IMR-90 (cell line): Measurements from ENCODE around the gene SMIM26.

Experiments
- BHLHE40 ChIP-seq: fragments of 150-350 bp; IDR thresholded peaks from 2 replicates; pipeline ENCODE4 v1.6.1; 2016; ENCODE audit warnings: mild to moderate bottlenecking, low read depth, low read length
- CEBPB ChIP-seq: IDR thresholded peaks from 2 replicates; pipeline ENCODE4 v1.6.1; 2012; ENCODE audit warnings: low read depth, low read length, improper control_type of control experiment
- FOS ChIP-seq: fragments of 150-350 bp; IDR thresholded peaks from 2 replicates; pipeline ENCODE4 v1.6.1; 2016; ENCODE audit warnings: low read depth, low read length
- MAFK ChIP-seq: IDR thresholded peaks from 2 replicates; pipeline ENCODE4 v1.6.1; 2012; ENCODE audit warnings: low read depth, low read length, improper control_type of control experiment
- MXI1 ChIP-seq: IDR thresholded peaks from 2 replicates; pipeline ENCODE4 v1.6.1; 2012; ENCODE audit warnings: low read depth, mild to moderate bottlenecking, low read length, moderate library complexity, borderline replicate concordance
- POLR2A ChIP-seq: IDR thresholded peaks from 2 replicates; pipeline ENCODE4 v1.6.1; 2012; ENCODE audit warnings: mild to moderate bottlenecking, low read depth, low read length
- RAD21 ChIP-seq: IDR thresholded peaks from 2 replicates; pipeline ENCODE4 v1.6.1; 2012; ENCODE audit warnings: low read length, improper control_type of control experiment
- RCOR1 ChIP-seq: IDR thresholded peaks from 2 replicates; pipeline ENCODE4 v1.6.1; 2012; ENCODE audit warnings: mild to moderate bottlenecking, low read length, improper control_type of control experiment; ENCODE audit not compliant: insufficient replicate concordance
- RFX5 ChIP-seq: IDR thresholded peaks from 2 replicates; pipeline ENCODE4 v1.8.0; 2012; ENCODE audit warnings: low read depth, mild to moderate bottlenecking, low read length, moderate library complexity
- SMC3 ChIP-seq: fragments of 150-350 bp; IDR thresholded peaks from 2 replicates; pipeline ENCODE4 v1.6.1; 2016; ENCODE audit warnings: low read depth, mild to moderate bottlenecking, antibody characterized with exemption, low read length, moderate library complexity
- TF ChIP-seq, protein P1 (sequence below): conservative IDR thresholded peaks from 2 replicates; pipeline ENCODE4 v1.5.1; 2012; ENCODE audit warnings: mild to moderate bottlenecking, low read depth, low read length, improper control_type of control experiment
- TF ChIP-seq, protein P2 (sequence below): fragments of 150-350 bp; IDR thresholded peaks from 2 replicates; pipeline ENCODE4 v1.6.1; 2016; ENCODE audit warnings: low read depth, mild to moderate bottlenecking, low read length, moderate library complexity, borderline replicate concordance
- TF ChIP-seq, protein P3 (sequence below): fragments of 150-350 bp; IDR thresholded peaks from 2 replicates; pipeline ENCODE4 v1.6.1; 2017; ENCODE audit warnings: mild to moderate bottlenecking, antibody characterized with exemption, low read length, low read depth

DNA sequence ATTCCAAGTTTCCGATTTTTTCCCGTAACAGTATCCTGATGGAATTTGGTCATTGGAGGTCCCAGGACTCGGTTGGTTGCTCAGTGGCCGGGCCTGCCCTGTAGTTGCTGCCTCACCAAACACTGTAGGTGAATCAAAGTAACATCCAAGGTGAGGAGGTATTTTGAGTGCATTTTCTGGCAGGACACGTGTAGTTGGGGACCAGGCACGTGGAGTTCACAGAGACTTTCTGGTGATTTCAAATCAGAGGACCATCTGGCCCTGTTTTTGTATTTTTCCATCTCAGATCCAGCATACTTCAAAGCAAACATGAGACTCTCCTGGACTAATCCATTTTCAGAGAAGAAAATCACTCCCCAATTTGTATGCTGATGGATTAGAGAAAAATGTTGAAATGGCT lies 10.7 kb downstream of the SMIM26 start:
- TF ChIP-seq MAFK (no peak), POLR2A (no peak), RCOR1 (no peak), CEBPB (no peak), BHLHE40 (no peak), SMC3 (no peak), RAD21 (no peak), RFX5 (no peak), FOS (no peak), MXI1 (no peak)
- TF ChIP-seq, protein P1, sequence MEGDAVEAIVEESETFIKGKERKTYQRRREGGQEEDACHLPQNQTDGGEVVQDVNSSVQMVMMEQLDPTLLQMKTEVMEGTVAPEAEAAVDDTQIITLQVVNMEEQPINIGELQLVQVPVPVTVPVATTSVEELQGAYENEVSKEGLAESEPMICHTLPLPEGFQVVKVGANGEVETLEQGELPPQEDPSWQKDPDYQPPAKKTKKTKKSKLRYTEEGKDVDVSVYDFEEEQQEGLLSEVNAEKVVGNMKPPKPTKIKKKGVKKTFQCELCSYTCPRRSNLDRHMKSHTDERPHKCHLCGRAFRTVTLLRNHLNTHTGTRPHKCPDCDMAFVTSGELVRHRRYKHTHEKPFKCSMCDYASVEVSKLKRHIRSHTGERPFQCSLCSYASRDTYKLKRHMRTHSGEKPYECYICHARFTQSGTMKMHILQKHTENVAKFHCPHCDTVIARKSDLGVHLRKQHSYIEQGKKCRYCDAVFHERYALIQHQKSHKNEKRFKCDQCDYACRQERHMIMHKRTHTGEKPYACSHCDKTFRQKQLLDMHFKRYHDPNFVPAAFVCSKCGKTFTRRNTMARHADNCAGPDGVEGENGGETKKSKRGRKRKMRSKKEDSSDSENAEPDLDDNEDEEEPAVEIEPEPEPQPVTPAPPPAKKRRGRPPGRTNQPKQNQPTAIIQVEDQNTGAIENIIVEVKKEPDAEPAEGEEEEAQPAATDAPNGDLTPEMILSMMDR: no peak
- TF ChIP-seq, protein P2, sequence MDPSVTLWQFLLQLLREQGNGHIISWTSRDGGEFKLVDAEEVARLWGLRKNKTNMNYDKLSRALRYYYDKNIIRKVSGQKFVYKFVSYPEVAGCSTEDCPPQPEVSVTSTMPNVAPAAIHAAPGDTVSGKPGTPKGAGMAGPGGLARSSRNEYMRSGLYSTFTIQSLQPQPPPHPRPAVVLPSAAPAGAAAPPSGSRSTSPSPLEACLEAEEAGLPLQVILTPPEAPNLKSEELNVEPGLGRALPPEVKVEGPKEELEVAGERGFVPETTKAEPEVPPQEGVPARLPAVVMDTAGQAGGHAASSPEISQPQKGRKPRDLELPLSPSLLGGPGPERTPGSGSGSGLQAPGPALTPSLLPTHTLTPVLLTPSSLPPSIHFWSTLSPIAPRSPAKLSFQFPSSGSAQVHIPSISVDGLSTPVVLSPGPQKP: no peak
- TF ChIP-seq, protein P3, sequence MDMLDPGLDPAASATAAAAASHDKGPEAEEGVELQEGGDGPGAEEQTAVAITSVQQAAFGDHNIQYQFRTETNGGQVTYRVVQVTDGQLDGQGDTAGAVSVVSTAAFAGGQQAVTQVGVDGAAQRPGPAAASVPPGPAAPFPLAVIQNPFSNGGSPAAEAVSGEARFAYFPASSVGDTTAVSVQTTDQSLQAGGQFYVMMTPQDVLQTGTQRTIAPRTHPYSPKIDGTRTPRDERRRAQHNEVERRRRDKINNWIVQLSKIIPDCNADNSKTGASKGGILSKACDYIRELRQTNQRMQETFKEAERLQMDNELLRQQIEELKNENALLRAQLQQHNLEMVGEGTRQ: no peak
